GM12878 (cell line): ENCODE data around the gene VCX2. TPM values are rescaled to one million over a fixed set of nuclear protein-coding genes. Genes with fewer than 3 reads are reported as not detected.

Experiments
- ATAC-seq: fragments of 200-7000 bp; cut with Tn5 transposase; 3 replicates; pipeline ENCODE4 v1.9.1; 2020; ENCODE audit warnings: mild to moderate bottlenecking, moderate library complexity
- BruUV-seq: library from RNA; stranded (reverse); fragments of 400-500 nt; replicated peaks from 2 replicates; lab custom pipeline; 2021; lab: Mats Ljungman, UMichigan
- CTCF ChIA-PET: fragments of 300-600 bp; sonication (Branson Sonifier 250); formaldehyde crosslinking; extraction: SDS; loops from one replicate; lab custom pipeline; 2021; ENCODE audit warnings: inconsistent platforms; lab: Yijun Ruan, JAX
- POLR2A ChIA-PET: fragments of 350-600 bp; formaldehyde crosslinking; extraction: SDS; loops from one replicate; lab custom pipeline; 2021; ENCODE audit warnings: inconsistent platforms; lab: Charles Lee
- RAD21 ChIA-PET: fragments of 300-600 bp; sonication (Branson Sonifier 250); formaldehyde crosslinking; loops from one replicate; lab custom pipeline; 2023; ENCODE audit warnings: antibody characterized with exemption; ENCODE audit not compliant: unreplicated experiment; lab: Charles Lee
- SMC1A ChIA-PET: fragments of 300-600 bp; sonication (Branson Sonifier 250); formaldehyde crosslinking; loops from one replicate; lab custom pipeline; 2023; ENCODE audit not compliant: unreplicated experiment, uncharacterized antibody; lab: Charles Lee
- DNase-seq: peaks from one replicate; pipeline ENCODE4 v3.0.0-alpha.2; 2011; ENCODE audit warnings: low read depth, low spot score
- FAIRE-seq: peaks from 3 replicates; lab custom pipeline; 2011; peaks lifted over from hg19 to GRCh38; lab: Jason Lieb, UNC
- H2AFZ ChIP-seq: 2 replicates; pipeline ENCODE4 v1.6.0; 2011; ENCODE audit warnings: low read depth, low read length, control low read depth; ENCODE audit not compliant: control insufficient read depth
- H3K27ac ChIP-seq: 2 replicates; pipeline ENCODE4 v1.5.1; 2011; ENCODE audit warnings: control low read depth; ENCODE audit not compliant: control insufficient read depth, insufficient read depth
- H3K27me3 ChIP-seq, 2 experiments: replicated peaks in 1 of 2; 2 replicates each; pipeline versions ENCODE4 v1.6.0 to v1.6.1; 2011; ENCODE audit warnings: low read length in 1 of 2; ENCODE audit not compliant: control insufficient read depth in 2 of 2, insufficient read depth in 2 of 2
- H3K36me3 ChIP-seq, 2 experiments: 2 replicates each; pipeline ENCODE4 v1.5.1; 2011; ENCODE audit warnings: low read length in 1 of 2; ENCODE audit not compliant: control insufficient read depth in 2 of 2, insufficient read depth in 2 of 2
- H3K4me1 ChIP-seq: 2 replicates; pipeline ENCODE4 v1.6.1; 2011; ENCODE audit warnings: mild to moderate bottlenecking, low read length, moderate library complexity, mixed read lengths; ENCODE audit not compliant: control insufficient read depth, insufficient read depth
- H3K4me2 ChIP-seq: 2 replicates; pipeline ENCODE4 v1.6.0; 2011; ENCODE audit warnings: control low read depth; ENCODE audit not compliant: control insufficient read depth, insufficient read depth
- H3K4me3 ChIP-seq: fragments of 200-600 bp; sonication (generic); 2 replicates; pipeline ENCODE4 v1.5.1; 2016
- H3K79me2 ChIP-seq: 2 replicates; pipeline ENCODE4 v1.6.0; 2011; ENCODE audit warnings: low read length; ENCODE audit not compliant: control insufficient read depth, insufficient read depth
- H3K9ac ChIP-seq: 2 replicates; pipeline ENCODE4 v1.8.0; 2011; ENCODE audit warnings: low read length, control low read depth, mixed read lengths; ENCODE audit not compliant: control insufficient read depth, insufficient read depth
- H3K9me3 ChIP-seq: replicated peaks from 3 replicates; pipeline ENCODE4 v1.5.1; 2011; ENCODE audit warnings: mild to moderate bottlenecking, low read length; ENCODE audit not compliant: control insufficient read depth, insufficient read depth
- H4K20me1 ChIP-seq: 2 replicates; pipeline ENCODE4 v1.6.0; 2011; ENCODE audit not compliant: control insufficient read depth, insufficient read depth
- DPF2 ChIP-seq: fragments of 450-650 bp; IDR thresholded peaks from 2 replicates; pipeline ENCODE4 v1.6.1; 2017; ENCODE audit warnings: mild to moderate bottlenecking
- FOS ChIP-seq: IDR thresholded peaks from 3 replicates; pipeline ENCODE4 v1.6.1; 2011; ENCODE audit warnings: borderline replicate concordance; ENCODE audit not compliant: insufficient read length; ENCODE audit errors: extremely low read depth
- MEF2B ChIP-seq: fragments of 450-650 bp; IDR thresholded peaks from 2 replicates; pipeline ENCODE4 v1.6.1; 2018; ENCODE audit warnings: mild to moderate bottlenecking, moderate library complexity; ENCODE audit not compliant: partially characterized antibody, poor library complexity, severe bottlenecking
- MLLT1 ChIP-seq: fragments of 450-650 bp; IDR thresholded peaks from 2 replicates; pipeline ENCODE4 v1.6.1; 2016; ENCODE audit warnings: mild to moderate bottlenecking
- RBBP5 ChIP-seq: fragments of 200-600 bp; sonication (generic); conservative IDR thresholded peaks from 2 replicates; pipeline ENCODE4 v1.6.1; 2016
- REST ChIP-seq: IDR thresholded peaks from 2 replicates; pipeline ENCODE4 v1.6.1; 2012; ENCODE audit warnings: mild to moderate bottlenecking, low read depth, low read length
- ZNF592 ChIP-seq: fragments of 450-650 bp; IDR thresholded peaks from 2 replicates; pipeline ENCODE4 v1.6.1; 2017; ENCODE audit warnings: mild to moderate bottlenecking, moderate library complexity
- WGBS: methylation state at CpG from one replicate; pipeline ENCODE4 v1.1.6; 2016; ENCODE audit warnings: low lambda C conversion rate; ENCODE audit not compliant: insufficient replicate concordance, insufficient coverage; ENCODE audit errors: missing lambda C conversion rate; 5-methylcytosine and 5-hydroxymethylcytosine counted together
- in situ Hi-C: fragments of 300-500 bp; cut with MboI; formaldehyde crosslinking; loops from 9 replicates; pipeline ENCODE4 v1.14.3; 2018; ENCODE audit warnings: mixed read lengths
- intact Hi-C: fragments of 100-400 bp; cut with micrococcal nuclease; formaldehyde crosslinking; loops from one replicate; pipeline ENCODE4 v1.14.2; 2022; ENCODE audit not compliant: unreplicated experiment
- polyA plus RNA-seq, 11 experiments: library from polyadenylated mRNA; depleted of rRNA in 4 of 11; unstranded in 6 of 11; stranded (reverse) in 5 of 11; fragments of >200 nt; fragmentation: Nextera tagmentation in 4 of 11; fragmentation: Illumina TruSeq in 1 of 11; extraction: Ambion mirVana in 4 of 11; extraction: Trizol in 1 of 11; gene quantifications; 1 replicate in 1 of 11; 2 replicates in 10 of 11; pipeline versions ENCODE4 v1.2.1 to v1.2.3, GENCODE V29; 2011 to 2016; ENCODE audit warnings: inconsistent platforms in 2 of 11, missing spikeins in 2 of 11, low read depth in 1 of 11
- total RNA-seq, 4 experiments: library from RNA; depleted of rRNA in 3 of 4; stranded (reverse); fragments of >200 nt in 3 of 4; fragmentation: Illumina TruSeq in 1 of 4; extraction: Trizol in 1 of 4; gene quantifications; 2 replicates each; pipeline versions ENCODE4 v1.2.1 to v1.2.3, GENCODE V29; 2013 to 2021

The VCX2 gene
- total and polyA plus RNA-seq, 10 of the 15 experiments (the other 5 are each of a cell fraction or from before 2014, with no cell fraction given) = not detected

- no peak overlapping the region for H3K27ac ChIP-seq
- CTCF ChIA-PET = no interaction called here
- no peak for ATAC-seq
- no peak for DNase-seq
- FAIRE-seq = no peak
- TF ChIP-seq RBBP5 (no peak), REST (no peak)
- TF ChIP-seq, all 136 proteins: peak for 0
- no peaks in the 10 kb centered on the region for H3K27me3 ChIP-seq
- no peak overlapping the region for H3K4me3 ChIP-seq
- no TSS peak for BruUV-seq
- ChIA-PET RAD21 (no interaction called here), POLR2A (no interaction called here), SMC1A (no interaction called here)
- intact Hi-C loops = no loop called here
- H4K20me1 ChIP-seq = no peaks in the 10 kb centered on the region
- no peaks in the 10 kb centered on the region for H3K36me3 ChIP-seq
- no peaks in the 10 kb centered on the region for H3K9me3 ChIP-seq
- H3K79me2 ChIP-seq = no peaks in the 10 kb centered on the region
- no peaks in the 10 kb centered on the region for H3K4me1 ChIP-seq
- H3K9ac ChIP-seq = no peak overlapping the region
- in situ Hi-C loops = no loop called here
- no peak overlapping the region for H2AFZ ChIP-seq
- H3K4me2 ChIP-seq = no peak overlapping the region
- WGBS = 6% methylated on average over 1 of the region's 1 CpG
Measured at GRCh38 chrX:8183346-8183745, 12.3 kb upstream of the VCX2 start.

GRCh38 chrX:8179656-8180055 is 8.6 kb upstream of the VCX2 start:
- in situ Hi-C loops (no loop called here), intact Hi-C loops (no loop called here)
- BruUV-seq = no TSS peak

More at GRCh38 chrX:8179656-8180055, 8.6 kb upstream of the VCX2 start:
- H3K79me2 ChIP-seq = no peaks in the 10 kb centered on the region
- H3K9me3 ChIP-seq = no peaks in the 10 kb centered on the region
- H2AFZ ChIP-seq = no peak overlapping the region
- ChIA-PET RAD21 (no interaction called here), POLR2A (no interaction called here), CTCF (interaction anchor here (0.9 kb wide), 1 partner anchor 122 kb away, joined by 3 read pairs; no protein-coding TSS in a partner anchor), SMC1A (no interaction called here)
- no peak overlapping the region for H3K4me3 ChIP-seq
- H3K36me3 ChIP-seq = no peaks in the 10 kb centered on the region
- FAIRE-seq = no peak
- H3K4me2 ChIP-seq = no peak overlapping the region
- H3K27me3 ChIP-seq = no peaks in the 10 kb centered on the region
- H4K20me1 ChIP-seq = no peaks in the 10 kb centered on the region
- no peak overlapping the region for H3K27ac ChIP-seq
- H3K9ac ChIP-seq = no peak overlapping the region
- no peak for ATAC-seq
- 0% methylated on average over 1 of the region's 1 CpG for WGBS
- DNase-seq = no peak
- no peaks in the 10 kb centered on the region for H3K4me1 ChIP-seq
- TF ChIP-seq FOS (no peak), MLLT1 (no peak), DPF2 (no peak), MEF2B (no peak), ZNF592 (no peak)
